Measurements from ENCODE around the gene PDE4A. TPM values are rescaled to one million over a fixed set of nuclear protein-coding genes. Genes with fewer than 3 reads are reported as not detected.
A peak's percentile ranks its signal among the peaks of the same experiment; 100 is the strongest.

The PDE4A gene
- total RNA-seq, 1 donor from 2014 or later = 105 TPM

- Mint-ChIP-seq H3K9me3 (no peaks in the 10 kb centered on the region), H3K36me3 (ENCODE audit: low read depth) (peaks cover 47% of the 10 kb centered on the region), H3K4me1 (ENCODE audit: low read depth) (peaks cover 28% of the 10 kb centered on the region), H3K27ac (peak overlapping the region; percentile 57), H3K4me3 (ENCODE audit: low read depth) (peak overlapping the region; percentile 93), H3K27me3 (ENCODE audit: low read depth) (no peaks in the 10 kb centered on the region)
- intact Hi-C loops (cut with micrococcal nuclease) = loop anchor here (5.0 to 10.0 kb wide), 3 partner anchors 67 to 197 kb away; partner anchors contain the start of genes CDKN2D, ILF3 and KRI1
- DNase-seq (ENCODE audit: low spot score) = no peak
These were observed 79.9 kb downstream of the PDE4A start for GRCh38 chr19:10500247-10500592.

GRCh38 chr19:10501971-10502523 is 81.7 kb downstream of the PDE4A start:
- Mint-ChIP-seq H3K27ac (peak overlapping the region; percentile 88), H3K9me3 (no peaks in the 10 kb centered on the region), H3K36me3 (ENCODE audit: low read depth) (peaks cover 37% of the 10 kb centered on the region), H3K27me3 (ENCODE audit: low read depth) (no peaks in the 10 kb centered on the region), H3K4me1 (ENCODE audit: low read depth) (peaks cover 34% of the 10 kb centered on the region), H3K4me3 (ENCODE audit: low read depth) (peak overlapping the region; percentile 93)
- no peak for DNase-seq (ENCODE audit: low spot score)
- intact Hi-C loops (cut with micrococcal nuclease) = loop anchor here (5.0 to 10.0 kb wide), 3 partner anchors 65 to 195 kb away; partner anchors contain the start of genes CDKN2D, ILF3 and KRI1

GRCh38 chr19:10502524-10503001 is 82.2 kb downstream of the PDE4A start:
- intact Hi-C loops (cut with micrococcal nuclease) = loop anchor here (5.0 to 10.0 kb wide), 3 partner anchors 65 to 195 kb away; partner anchors contain the start of genes CDKN2D, ILF3 and KRI1
- peak overlapping the region; percentile 93 for H3K4me3 Mint-ChIP-seq (ENCODE audit: low read depth)
- H3K27me3 Mint-ChIP-seq (ENCODE audit: low read depth) = no peaks in the 10 kb centered on the region
- peak; percentile 92 for DNase-seq (ENCODE audit: low spot score)
- peaks cover 33% of the 10 kb centered on the region for H3K36me3 Mint-ChIP-seq (ENCODE audit: low read depth)
- H3K9me3 Mint-ChIP-seq = no peaks in the 10 kb centered on the region
- H3K27ac Mint-ChIP-seq = peak overlapping the region; percentile 88
- H3K4me1 Mint-ChIP-seq (ENCODE audit: low read depth) = peaks cover 32% of the 10 kb centered on the region

GRCh38 chr19:10503002-10503789 is 82.9 kb downstream of the PDE4A start, which contains the start of gene KEAP1:
KEAP1 (minus strand) TSS chr19:10503356; CDS start chr19:10500033, 3,323 bp downstream.
- intact Hi-C loops (cut with micrococcal nuclease) = loop anchor here (5.0 to 10.0 kb wide), 3 partner anchors 64 to 194 kb away; partner anchors contain the start of genes CDKN2D, ILF3 and KRI1
- Mint-ChIP-seq H3K4me1 (ENCODE audit: low read depth) (peaks cover 31% of the 10 kb centered on the region), H3K4me3 (ENCODE audit: low read depth) (peak within 1 kb of the TSS; percentile 93), H3K36me3 (ENCODE audit: low read depth) (peaks cover 30% of the 10 kb centered on the region), H3K9me3 (no peaks in the 10 kb centered on the region), H3K27ac (peak within 1 kb of the TSS; percentile 98), H3K27me3 (ENCODE audit: low read depth) (no peaks in the 10 kb centered on the region)
- no peak for DNase-seq (ENCODE audit: low spot score)

GRCh38 chr19:10505583-10506229 is 85.4 kb downstream of the PDE4A start:
- intact Hi-C loops (cut with micrococcal nuclease) = loop anchor here (5.0 to 10.0 kb wide), 2 partner anchors 47 to 149 kb away; partner anchors contain the start of gene ILF3
- Mint-ChIP-seq H3K4me3 (ENCODE audit: low read depth) (peak overlapping the region; percentile 1), H3K27me3 (ENCODE audit: low read depth) (no peaks in the 10 kb centered on the region), H3K4me1 (ENCODE audit: low read depth) (peaks cover 25% of the 10 kb centered on the region), H3K36me3 (ENCODE audit: low read depth) (peaks cover 8% of the 10 kb centered on the region), H3K27ac (peak overlapping the region; percentile 50), H3K9me3 (no peaks in the 10 kb centered on the region)
- DNase-seq (ENCODE audit: low spot score) = peak; percentile 77

- peaks cover 19% of the 10 kb centered on the region for H3K4me1 Mint-ChIP-seq (ENCODE audit: low read depth)
- no peak overlapping the region for H3K4me3 Mint-ChIP-seq (ENCODE audit: low read depth)
These were observed 87.7 kb downstream of the PDE4A start for GRCh38 chr19:10508036-10508435.

GRCh38 chr19:10508707-10509106 is 88.4 kb downstream of the PDE4A start:
- no peaks in the 10 kb centered on the region for H3K36me3 Mint-ChIP-seq (ENCODE audit: low read depth)
- H3K9me3 Mint-ChIP-seq = no peaks in the 10 kb centered on the region
- intact Hi-C loops (cut with micrococcal nuclease) = loop anchor here (5.0 to 10.0 kb wide), 2 partner anchors 44 to 146 kb away; partner anchors contain the start of gene ILF3
- peaks cover 13% of the 10 kb centered on the region for H3K27me3 Mint-ChIP-seq (ENCODE audit: low read depth)
- no peak overlapping the region for H3K4me3 Mint-ChIP-seq (ENCODE audit: low read depth)
- H3K4me1 Mint-ChIP-seq (ENCODE audit: low read depth) = peaks cover 22% of the 10 kb centered on the region
- no peak for DNase-seq (ENCODE audit: low spot score)
- no peak overlapping the region for H3K27ac Mint-ChIP-seq

More at GRCh38 chr19:10508036-10508435, 87.7 kb downstream of the PDE4A start:
- Mint-ChIP-seq H3K27me3 (ENCODE audit: low read depth) (peaks cover 7% of the 10 kb centered on the region), H3K27ac (no peak overlapping the region), H3K36me3 (ENCODE audit: low read depth) (no peaks in the 10 kb centered on the region), H3K9me3 (no peaks in the 10 kb centered on the region)
- intact Hi-C loops (cut with micrococcal nuclease) = loop anchor here (5.0 to 10.0 kb wide), 2 partner anchors 44 to 147 kb away; partner anchors contain the start of gene ILF3
- DNase-seq (ENCODE audit: low spot score) = no peak

GRCh38 chr19:10510301-10510802 is 90.0 kb downstream of the PDE4A start:
- no peaks in the 10 kb centered on the region for H3K9me3 Mint-ChIP-seq
- peak; percentile 52 for DNase-seq (ENCODE audit: low spot score)
- H3K36me3 Mint-ChIP-seq (ENCODE audit: low read depth) = no peaks in the 10 kb centered on the region
- intact Hi-C loops (cut with micrococcal nuclease) = no loop called here
- no peak overlapping the region for H3K4me3 Mint-ChIP-seq (ENCODE audit: low read depth)
- H3K4me1 Mint-ChIP-seq (ENCODE audit: low read depth) = peaks cover 22% of the 10 kb centered on the region
- H3K27me3 Mint-ChIP-seq (ENCODE audit: low read depth) = peaks cover 27% of the 10 kb centered on the region
- no peak overlapping the region for H3K27ac Mint-ChIP-seq

- intact Hi-C loops (cut with micrococcal nuclease) = no loop called here
- no peak for DNase-seq (ENCODE audit: low spot score)
- Mint-ChIP-seq H3K27ac (no peak overlapping the region), H3K4me3 (ENCODE audit: low read depth) (no peak overlapping the region), H3K27me3 (ENCODE audit: low read depth) (peaks cover 45% of the 10 kb centered on the region), H3K36me3 (ENCODE audit: low read depth) (no peaks in the 10 kb centered on the region), H3K4me1 (ENCODE audit: low read depth) (peaks cover 23% of the 10 kb centered on the region), H3K9me3 (no peaks in the 10 kb centered on the region)
These were observed 92.9 kb downstream of the PDE4A start for GRCh38 chr19:10513223-10513622.

- DNase-seq (ENCODE audit: low spot score) = peak; percentile 30
- no peak overlapping the region for H3K27ac Mint-ChIP-seq
These were observed 94.1 kb downstream of the PDE4A start for GRCh38 chr19:10514211-10515145.

GRCh38 chr19:10516064-10516385 is 95.7 kb downstream of the PDE4A start:
- H3K4me3 Mint-ChIP-seq (ENCODE audit: low read depth) = no peak overlapping the region
- intact Hi-C loops (cut with micrococcal nuclease) = loop anchor here (5.0 kb wide), 1 partner anchor 229 kb away; the partner anchor contains the start of genes ICAM4 and ICAM5
- no peaks in the 10 kb centered on the region for H3K36me3 Mint-ChIP-seq (ENCODE audit: low read depth)
- H3K9me3 Mint-ChIP-seq = no peaks in the 10 kb centered on the region
- no peak for DNase-seq (ENCODE audit: low spot score)
- no peak overlapping the region for H3K27ac Mint-ChIP-seq
- peaks cover 67% of the 10 kb centered on the region for H3K27me3 Mint-ChIP-seq (ENCODE audit: low read depth)
- peaks cover 23% of the 10 kb centered on the region for H3K4me1 Mint-ChIP-seq (ENCODE audit: low read depth)

More at GRCh38 chr19:10514211-10515145, 94.1 kb downstream of the PDE4A start:
- peaks cover 23% of the 10 kb centered on the region for H3K4me1 Mint-ChIP-seq (ENCODE audit: low read depth)
- H3K36me3 Mint-ChIP-seq (ENCODE audit: low read depth) = no peaks in the 10 kb centered on the region
- intact Hi-C loops (cut with micrococcal nuclease) = loop anchor here (5.0 kb wide), 1 partner anchor 227 kb away; the partner anchor contains the start of genes ICAM4 and ICAM5
- peak overlapping the region; percentile 26 for H3K4me3 Mint-ChIP-seq (ENCODE audit: low read depth)
- peaks cover 57% of the 10 kb centered on the region for H3K27me3 Mint-ChIP-seq (ENCODE audit: low read depth)
- no peaks in the 10 kb centered on the region for H3K9me3 Mint-ChIP-seq

Data from activated T-helper 2 cell treated with anti-CD3 and anti-CD28 coated beads, Interferon-gamma antibody, Interleukin-2, Interleukin-4, amounts not matched to agents 10 μg/mL and 5 μg/mL and 100 μg/mL, durations not matched to agents 14 hours and 24 hours and 36 hours (primary cell).